GM19468 (cell line): ENCODE data around the gene ZNF565.
"Not testable (repeated sequence)": the region's sequence is repeated elsewhere in the genome, so short reads cannot be mapped to it uniquely, and the experiment has no call there.

Source experiments
- ATAC-seq: cut with Tn5 transposase; IDR thresholded peaks from one replicate; pipeline ENCODE4 v1.9.1; 2021; ENCODE audit warnings: mild to moderate bottlenecking, moderate library complexity, moderate number of reproducible peaks; ENCODE audit not compliant: unreplicated experiment; ENCODE audit errors: extremely low read depth

The ZNF565 gene

GRCh38 chr19:36215276-36216123 is 1.0 kb upstream of the ZNF565 start:
- ATAC-seq = no peak

GRCh38 chr19:36212895-36213294 is 1.6 kb downstream of the ZNF565 start:
- no peak for ATAC-seq

GRCh38 chr19:36210497-36210896 is 4.0 kb downstream of the ZNF565 start:
- no peak for ATAC-seq

- no peak for ATAC-seq
Observed at GRCh38 chr19:36209372-36209771, 5.1 kb downstream of the ZNF565 start.

- ATAC-seq = no peak
Observed at GRCh38 chr19:36207605-36208252, 6.7 kb downstream of the ZNF565 start.

- ATAC-seq = no peak
Observed at GRCh38 chr19:36203293-36203692, 11.2 kb downstream of the ZNF565 start.

GRCh38 chr19:36201684-36202083 is 12.8 kb downstream of the ZNF565 start:
- no peak for ATAC-seq

- no peak for ATAC-seq
Observed at GRCh38 chr19:36198119-36198518, 16.3 kb downstream of the ZNF565 start.

- ATAC-seq = no peak
Observed at GRCh38 chr19:36196249-36196648, 18.2 kb downstream of the ZNF565 start.

GRCh38 chr19:36186722-36187121 is 27.7 kb downstream of the ZNF565 start:
- ATAC-seq = not testable (repeated sequence)

- no peak for ATAC-seq
Observed at GRCh38 chr19:36183245-36183628, 31.2 kb downstream of the ZNF565 start.

GRCh38 chr19:36182612-36183244 is 31.7 kb downstream of the ZNF565 start:
- no peak for ATAC-seq

GRCh38 chr19:36179077-36179476 is 35.4 kb downstream of the ZNF565 start:
- not testable (repeated sequence) for ATAC-seq

- not testable (repeated sequence) for ATAC-seq
Observed at GRCh38 chr19:36173846-36174245, 40.6 kb downstream of the ZNF565 start.

- no peak for ATAC-seq
Observed at GRCh38 chr19:36172852-36173251, 41.6 kb downstream of the ZNF565 start.

GRCh38 chr19:36169084-36169760 is 45.2 kb downstream of the ZNF565 start:
- no peak for ATAC-seq

- ATAC-seq = no peak
Observed at GRCh38 chr19:36163813-36164212, 50.7 kb downstream of the ZNF565 start.

- ATAC-seq = no peak
Observed at GRCh38 chr19:36160821-36161596, 53.5 kb downstream of the ZNF565 start.

- no peak for ATAC-seq
Observed at GRCh38 chr19:36153126-36153525, 61.3 kb downstream of the ZNF565 start.
